Naive thymus-derived CD4-positive, alpha-beta T cell (primary cell): ENCODE measurements around the gene FAM131B. TPM values are rescaled to one million over a fixed set of nuclear protein-coding genes. Genes with fewer than 3 reads are reported as not detected.

Source experiments
- ATAC-seq: fragments of 150-1000 bp; cut with Tn5 transposase; 2 replicates; pipeline ENCODE4 v1.10.0; 2021; ENCODE audit warnings: mild to moderate bottlenecking, moderate library complexity
- CTCF ChIA-PET: fragments of 350-600 bp; sonication (Branson Sonifier 250); formaldehyde crosslinking; loops from one replicate; lab custom pipeline; 2021; ENCODE audit warnings: antibody characterized with exemption; lab: Charles Lee
- POLR2A ChIA-PET: fragments of 350-600 bp; sonication (Branson Sonifier 250); formaldehyde crosslinking; loops from one replicate; lab custom pipeline; 2021; ENCODE audit warnings: antibody characterized with exemption, inconsistent platforms; lab: Charles Lee
- DNase-seq, 9 donors: peaks; one replicate each; pipeline versions ENCODE4 v3.0.0 to v3.0.0-alpha.2; 2020 to 2022; ENCODE audit warnings: mixed read lengths in 1 of 9
- H3K27ac ChIP-seq: one replicate; pipeline ENCODE4 v1.7.0; 2013; ENCODE audit warnings: mild to moderate bottlenecking, low read depth, low read length, moderate library complexity
- H3K27me3 ChIP-seq, 2 donors: one replicate each; pipeline ENCODE4 v1.7.0; 2013; ENCODE audit warnings: low read length in 2 of 2, mild to moderate bottlenecking in 2 of 2, moderate library complexity in 2 of 2; ENCODE audit not compliant: control insufficient read depth in 2 of 2, insufficient read depth in 2 of 2
- H3K36me3 ChIP-seq, 3 experiments: 1 replicate in 2 of 3; 2 replicates in 1 of 3; pipeline ENCODE4 v1.7.0; 2013; ENCODE audit warnings: low read length in 3 of 3, mild to moderate bottlenecking in 3 of 3, moderate library complexity in 1 of 3; ENCODE audit not compliant: insufficient read depth in 3 of 3, control insufficient read depth in 2 of 3
- H3K4me1 ChIP-seq, 2 donors: one replicate each; pipeline ENCODE4 v1.7.0; 2013; ENCODE audit warnings: low read length in 2 of 2, mild to moderate bottlenecking in 2 of 2, moderate library complexity in 1 of 2; ENCODE audit not compliant: control insufficient read depth in 2 of 2, insufficient read depth in 2 of 2
- H3K4me3 ChIP-seq: 2 replicates; pipeline ENCODE4 v1.7.0; 2013; ENCODE audit warnings: mild to moderate bottlenecking, low read length
- H3K9me3 ChIP-seq, 3 experiments: 1 replicate in 2 of 3; 2 replicates in 1 of 3; pipeline ENCODE4 v1.7.0; 2013; ENCODE audit warnings: low read length in 3 of 3; ENCODE audit not compliant: control insufficient read depth in 2 of 3
- H3K27ac Mint-ChIP-seq, 9 donors: one replicate each; pipeline ENCODE4 v1.8.0; 2020 to 2022; ENCODE audit warnings: mixed read lengths in 9 of 9, mild to moderate bottlenecking in 8 of 9, moderate library complexity in 5 of 9, inconsistent platforms in 2 of 9
- H3K27me3 Mint-ChIP-seq, 5 donors: one replicate each; pipeline ENCODE4 v1.8.0; 2021 to 2022; ENCODE audit warnings: mixed read lengths in 5 of 5, mild to moderate bottlenecking in 1 of 5
- H3K36me3 Mint-ChIP-seq, 5 donors: one replicate each; pipeline ENCODE4 v1.8.0; 2020 to 2022; ENCODE audit warnings: mixed read lengths in 5 of 5, mild to moderate bottlenecking in 3 of 5, inconsistent platforms in 1 of 5
- H3K4me1 Mint-ChIP-seq, 7 donors: one replicate each; pipeline ENCODE4 v1.8.0; 2020 to 2022; ENCODE audit warnings: mixed read lengths in 7 of 7, mild to moderate bottlenecking in 3 of 7, inconsistent platforms in 1 of 7
- H3K4me3 Mint-ChIP-seq, 10 donors: one replicate each; pipeline ENCODE4 v1.8.0; 2020 to 2022; ENCODE audit warnings: mild to moderate bottlenecking in 10 of 10, mixed read lengths in 10 of 10, moderate library complexity in 6 of 10, inconsistent platforms in 2 of 10
- H3K9me3 Mint-ChIP-seq, 11 donors: one replicate each; pipeline ENCODE4 v1.8.0; 2020 to 2022; ENCODE audit warnings: mixed read lengths in 11 of 11, mild to moderate bottlenecking in 4 of 11, inconsistent platforms in 1 of 11, moderate library complexity in 1 of 11
- intact Hi-C, 2 donors: fragments of 100-400 bp; cut with micrococcal nuclease; formaldehyde crosslinking; loops; one replicate each; pipeline ENCODE4 v1.15.1; 2023
- polyA plus RNA-seq, 2 donors: library from polyadenylated mRNA; unstranded; fragments of 300-500 nt; fragmentation: Illumina TruSeq; gene quantifications; one replicate each; pipeline ENCODE4 v1.2.3, GENCODE V29; 2021
- total RNA-seq, 6 experiments: library from RNA in 5 of 6; stranded (reverse) in 5 of 6; gene quantifications; 1 replicate in 5 of 6; 2 replicates in 1 of 6; pipeline ENCODE4 v1.2.3 and lab custom pipeline; 2021 to 2026

The FAM131B gene
- total and polyA plus RNA-seq, 7 experiments from 2014 or later, result 0.19 to 1.4 (median 0.53) TPM; not detected in 4

- H3K9me3 ChIP-seq, result no peaks in the 10 kb centered on the region
- no peak overlapping the region for H3K4me3 ChIP-seq
- peak overlapping the region in 1 of 9 donors; percentile 12 for H3K27ac Mint-ChIP-seq
- H3K9me3 Mint-ChIP-seq, result no peaks in the 10 kb centered on the region
- CTCF ChIA-PET, result interaction anchor here (1.7 to 2.2 kb wide), 2 partner anchors 11 to 39 kb away, joined by 3 to 8 read pairs; no protein-coding TSS in a partner anchor
- ATAC-seq, result no peak
- no peaks in the 10 kb centered on the region for H3K36me3 Mint-ChIP-seq
- peaks cover 9 to 26% (median 22%) of the 10 kb centered on the region in 7 donors for H3K4me1 Mint-ChIP-seq
- intact Hi-C loops, result no loop called here
- no peak overlapping the region for H3K4me3 Mint-ChIP-seq
- H3K27ac ChIP-seq, result no peak overlapping the region
- no peaks in the 10 kb centered on the region for H3K36me3 ChIP-seq
- peaks cover 16 to 57% (median 21%) of the 10 kb centered on the region in 5 donors for H3K27me3 Mint-ChIP-seq
- peaks cover 13% of the 10 kb centered on the region in 2 donors for H3K4me1 ChIP-seq
- POLR2A ChIA-PET, result interaction anchor here (1.1 to 2.0 kb wide), 2 partner anchors 12 to 22 kb away, joined by 3 to 6 read pairs; no protein-coding TSS in a partner anchor
- DNase-seq, result no peak
- peaks cover 3 to 5% of the 10 kb centered on the region in 2 donors for H3K27me3 ChIP-seq
Measured at GRCh38 chr7:143368387-143368786, 5.9 kb upstream of the FAM131B start.

- no peaks in the 10 kb centered on the region for H3K36me3 ChIP-seq
- Mint-ChIP-seq H3K9me3 (peaks cover 0 to 3% (median 0%) of the 10 kb centered on the region in 11 donors), H3K27ac (no peak overlapping the region), H3K36me3 (no peaks in the 10 kb centered on the region), H3K4me1 (peaks cover 12 to 26% (median 23%) of the 10 kb centered on the region in 7 donors), H3K4me3 (no peak overlapping the region), H3K27me3 (peaks cover 19 to 61% (median 25%) of the 10 kb centered on the region in 5 donors)
- no peak overlapping the region for H3K4me3 ChIP-seq
- DNase-seq, result no peak
- peaks cover 5 to 6% of the 10 kb centered on the region in 2 donors for H3K27me3 ChIP-seq
- CTCF ChIA-PET, result no interaction called here
- intact Hi-C loops, result no loop called here
- ATAC-seq, result no peak
- H3K27ac ChIP-seq, result no peak overlapping the region
- H3K4me1 ChIP-seq, result peaks cover 17% of the 10 kb centered on the region in 2 donors
- POLR2A ChIA-PET, result interaction anchor here (1.1 kb wide), 1 partner anchor 21 kb away, joined by 3 read pairs; no protein-coding TSS in a partner anchor
- no peaks in the 10 kb centered on the region for H3K9me3 ChIP-seq
Measured at GRCh38 chr7:143367972-143368371, 5.5 kb upstream of the FAM131B start.

GRCh38 chr7:143363016-143363937, 764 bp upstream of the FAM131B start:
- H3K4me1 Mint-ChIP-seq, result peaks cover 3 to 17% (median 9%) of the 10 kb centered on the region in 7 donors
- intact Hi-C loops, result loop anchor here (2.0 to 5.0 kb wide), 3 partner anchors 18 to 51 kb away; partner anchors contain the start of genes EPHA1 (in 1 of the 2) and ZYX (in 1 of the 2)
- CTCF ChIA-PET, result no interaction called here

GRCh38 chr7:143361552-143362130, 872 bp downstream of the FAM131B start:
- DNase-seq (no peak), ATAC-seq (no peak)
- no peak overlapping the region for H3K27ac Mint-ChIP-seq
- peaks cover 0 to 4% (median 0%) of the 10 kb centered on the region in 11 donors for H3K9me3 Mint-ChIP-seq
- CTCF ChIA-PET, result no interaction called here
- peaks cover 6% of the 10 kb centered on the region in 2 donors for H3K4me1 ChIP-seq
- intact Hi-C loops, result loop anchor here (1.0 to 5.0 kb wide), 4 partner anchors 14 to 49 kb away; partner anchors contain the start of genes EPHA1 (in 1 of the 2) and ZYX (in 1 of the 2)
- H3K27ac ChIP-seq, result no peak overlapping the region
- peaks cover 19 to 77% (median 33%) of the 10 kb centered on the region in 5 donors for H3K27me3 Mint-ChIP-seq
- H3K36me3 ChIP-seq, result no peaks in the 10 kb centered on the region
- POLR2A ChIA-PET, result no interaction called here
- peaks cover 0 to 4% (median 0%) of the 10 kb centered on the region in 5 donors for H3K36me3 Mint-ChIP-seq
- peaks cover 3 to 17% (median 9%) of the 10 kb centered on the region in 7 donors for H3K4me1 Mint-ChIP-seq
- H3K4me3 Mint-ChIP-seq, result peak overlapping the region; percentile 59 to 91 (median 85)
- peak overlapping the region; percentile 59 for H3K4me3 ChIP-seq
- peaks cover 5 to 6% of the 10 kb centered on the region in 2 donors for H3K27me3 ChIP-seq
- no peaks in the 10 kb centered on the region for H3K9me3 ChIP-seq

More at GRCh38 chr7:143363016-143363937, 764 bp upstream of the FAM131B start:
- Histone ChIP-seq H3K36me3 (no peaks in the 10 kb centered on the region), H3K9me3 (no peaks in the 10 kb centered on the region), H3K27me3 (peaks cover 5 to 6% of the 10 kb centered on the region in 2 donors), H3K4me1 (peaks cover 6% of the 10 kb centered on the region in 2 donors), H3K4me3 (no peak overlapping the region), H3K27ac (no peak overlapping the region)
- POLR2A ChIA-PET, result interaction anchor here (1.0 kb wide), 2 partner anchors 12 to 17 kb away, joined by 3 read pairs; no protein-coding TSS in a partner anchor
- no peak for ATAC-seq
- peaks cover 0 to 4% (median 0%) of the 10 kb centered on the region in 11 donors for H3K9me3 Mint-ChIP-seq
- peak overlapping the region; percentile 43 to 80 (median 68) for H3K4me3 Mint-ChIP-seq
- peaks cover 19 to 85% (median 33%) of the 10 kb centered on the region in 5 donors for H3K27me3 Mint-ChIP-seq
- no peak for DNase-seq
- H3K27ac Mint-ChIP-seq, result peak overlapping the region in 3 of 9 donors; percentile 22 to 68 (median 34)
- peaks cover 0 to 4% (median 0%) of the 10 kb centered on the region in 5 donors for H3K36me3 Mint-ChIP-seq

GRCh38 chr7:143360788-143361551, 1.5 kb downstream of the FAM131B start:
- Mint-ChIP-seq H3K27me3 (peaks cover 19 to 72% (median 29%) of the 10 kb centered on the region in 5 donors), H3K27ac (peak overlapping the region in 2 of 9 donors; percentile 5 to 56), H3K9me3 (peaks cover 0 to 4% (median 0%) of the 10 kb centered on the region in 11 donors), H3K4me3 (peak overlapping the region; percentile 32 to 86 (median 68)), H3K4me1 (peaks cover 3 to 17% (median 9%) of the 10 kb centered on the region in 7 donors), H3K36me3 (peaks cover 0 to 4% (median 0%) of the 10 kb centered on the region in 5 donors)
- Histone ChIP-seq H3K4me1 (peaks cover 6% of the 10 kb centered on the region in 2 donors), H3K27ac (no peak overlapping the region), H3K27me3 (peaks cover 5 to 6% of the 10 kb centered on the region in 2 donors), H3K36me3 (no peaks in the 10 kb centered on the region), H3K4me3 (no peak overlapping the region), H3K9me3 (no peaks in the 10 kb centered on the region)
- CTCF ChIA-PET, result interaction anchor here (0.6 to 1.2 kb wide), 2 partner anchors 18 to 85 kb away, joined by 3 to 4 read pairs; no protein-coding TSS in a partner anchor
- intact Hi-C loops, result loop anchor here in 1 of 2 donors (5.0 kb wide), 2 partner anchors 46 to 49 kb away; partner anchors contain the start of gene EPHA1
- DNase-seq (no peak), ATAC-seq (no peak)
- POLR2A ChIA-PET, result interaction anchor here (0.7 to 1.2 kb wide), 2 partner anchors 15 to 17 kb away, joined by 3 to 5 read pairs; no protein-coding TSS in a partner anchor
